ENCODE results near the gene LUC7L2.
"Not testable (repeated sequence)": the region's sequence is repeated elsewhere in the genome, so short reads cannot be mapped to it uniquely, and the experiment has no call there.

The LUC7L2 gene

GRCh38 chr7:139457153-139457946, 97.7 kb downstream of the LUC7L2 start:
- H3K4me3 ChIP-seq (ENCODE audit: low read depth, low read length): no peak overlapping the region
- no peak for TF ChIP-seq CTCF (IDR thresholded peaks at IDR 0.05; ENCODE audit: low read depth, low read length)
- in situ Hi-C loops (cut with HindIII; ENCODE audit: low sequenced_read_pairs): no loop called here
- DNase-seq (ENCODE audit: low read depth, low spot score): no peak

- H3K4me3 ChIP-seq (ENCODE audit: low read depth, low read length); in situ Hi-C loops (cut with HindIII; ENCODE audit: low sequenced_read_pairs); DNase-seq (ENCODE audit: low read depth, low spot score): not testable (repeated sequence)
These were observed 103.7 kb downstream of the LUC7L2 start for GRCh38 chr7:139463421-139463820.

GRCh38 chr7:139464511-139464910, 104.8 kb downstream of the LUC7L2 start:
- H3K4me3 ChIP-seq (ENCODE audit: low read depth, low read length); DNase-seq (ENCODE audit: low read depth, low spot score); in situ Hi-C loops (cut with HindIII; ENCODE audit: low sequenced_read_pairs): not testable (repeated sequence)

- DNase-seq (ENCODE audit: low read depth, low spot score); in situ Hi-C loops (cut with HindIII; ENCODE audit: low sequenced_read_pairs): not testable (repeated sequence)
These were observed 105.4 kb downstream of the LUC7L2 start for GRCh38 chr7:139465072-139465471.

GRCh38 chr7:139467729-139468128, 108.0 kb downstream of the LUC7L2 start:
- DNase-seq (ENCODE audit: low read depth, low spot score); H3K4me3 ChIP-seq (ENCODE audit: low read depth, low read length); in situ Hi-C loops (cut with HindIII; ENCODE audit: low sequenced_read_pairs): not testable (repeated sequence)

More at GRCh38 chr7:139465072-139465471, 105.4 kb downstream of the LUC7L2 start:
- not testable (repeated sequence) for H3K4me3 ChIP-seq (ENCODE audit: low read depth, low read length)

- H3K4me3 ChIP-seq (ENCODE audit: low read depth, low read length); DNase-seq (ENCODE audit: low read depth, low spot score); in situ Hi-C loops (cut with HindIII; ENCODE audit: low sequenced_read_pairs): not testable (repeated sequence)
These were observed 108.6 kb downstream of the LUC7L2 start for GRCh38 chr7:139468281-139468680.

DNA sequence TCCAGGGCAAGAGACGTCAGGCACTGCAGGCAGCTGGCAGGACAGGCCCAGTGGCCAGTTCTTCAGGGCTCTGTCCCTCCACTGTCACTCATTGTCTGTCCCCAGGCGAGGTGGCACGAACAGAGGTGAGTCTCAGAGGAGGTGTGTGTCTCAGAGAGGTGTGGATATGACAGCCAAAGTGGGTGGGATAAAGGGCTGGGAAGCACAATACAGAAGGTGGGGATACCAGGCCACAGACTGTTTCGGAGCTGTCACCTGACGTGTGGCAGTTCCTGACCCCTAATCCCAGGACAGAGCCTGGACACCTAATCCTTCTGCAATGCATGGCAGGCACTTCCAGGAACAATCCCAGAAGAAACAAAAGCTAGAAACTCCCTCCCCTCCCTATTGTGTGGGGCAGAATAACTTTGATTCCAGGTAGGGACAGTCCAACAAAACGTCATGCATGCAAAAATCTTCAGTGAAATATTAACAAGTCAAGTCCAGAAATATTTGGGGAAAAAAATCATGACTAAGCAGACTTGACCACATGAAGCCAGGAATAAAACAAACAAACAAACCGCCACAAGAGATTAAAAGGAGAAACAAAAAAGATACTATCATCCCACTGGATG, 112.2 kb downstream of the LUC7L2 start:
- no peak overlapping the region for H3K4me3 ChIP-seq (ENCODE audit: low read depth, low read length)
- no peak for TF ChIP-seq CTCF (IDR thresholded peaks at IDR 0.05; ENCODE audit: low read depth, low read length)
- no peak for DNase-seq (ENCODE audit: low read depth, low spot score)
- in situ Hi-C loops (cut with HindIII; ENCODE audit: low sequenced_read_pairs): no loop called here
